GM19025 (cell line): ENCODE results near the gene MDP1.
"Not testable (repeated sequence)": the region's sequence is repeated elsewhere in the genome, so short reads cannot be mapped to it uniquely, and the experiment has no call there.

Source experiments
- ATAC-seq: cut with Tn5 transposase; IDR thresholded peaks from one replicate; pipeline ENCODE4 v1.9.1; 2021; ENCODE audit warnings: mild to moderate bottlenecking, low read depth, moderate library complexity; ENCODE audit not compliant: unreplicated experiment

MDP1 gene

DNA sequence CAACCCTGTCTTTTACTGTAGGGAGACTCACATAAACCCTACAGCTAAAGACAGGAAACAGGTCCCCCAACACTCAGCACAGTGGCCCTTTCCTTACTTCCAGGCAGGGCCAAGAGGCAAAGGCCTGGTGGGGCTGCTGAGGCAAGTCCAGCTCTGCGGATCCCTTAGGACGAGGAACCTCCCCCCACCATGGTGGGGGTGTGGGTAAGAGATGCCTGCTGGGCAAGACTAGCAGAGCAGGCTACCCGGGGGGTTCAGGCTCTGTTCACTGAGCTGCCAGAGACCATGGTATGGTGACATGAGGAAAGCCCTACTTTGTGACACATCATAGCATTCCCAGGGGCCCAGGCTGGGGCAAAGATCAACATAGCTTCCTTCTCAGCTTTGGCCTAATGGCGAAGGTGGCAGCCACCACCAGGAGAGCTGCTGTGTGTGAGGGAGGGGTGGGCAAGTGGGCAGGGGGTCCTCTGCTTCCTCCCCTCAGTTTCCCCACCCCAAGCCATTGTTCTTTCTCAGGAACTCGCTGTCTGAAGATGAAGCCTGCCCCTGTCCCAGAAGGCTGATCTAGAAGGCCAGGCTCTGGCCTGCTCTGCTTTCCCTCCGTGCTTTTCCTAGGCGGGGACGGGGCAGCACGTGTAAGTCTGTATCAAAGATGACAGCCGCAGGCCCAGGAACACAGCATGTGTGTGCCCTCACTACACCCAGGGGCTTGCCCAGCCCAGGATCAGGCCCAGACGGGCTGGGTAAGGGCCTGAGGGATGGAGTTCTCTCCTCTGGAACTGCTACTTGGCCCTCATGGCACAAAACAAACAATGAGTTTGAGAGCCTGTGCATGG, 36.6 kb upstream of the MDP1 start:
- ATAC-seq = no peak

DNA sequence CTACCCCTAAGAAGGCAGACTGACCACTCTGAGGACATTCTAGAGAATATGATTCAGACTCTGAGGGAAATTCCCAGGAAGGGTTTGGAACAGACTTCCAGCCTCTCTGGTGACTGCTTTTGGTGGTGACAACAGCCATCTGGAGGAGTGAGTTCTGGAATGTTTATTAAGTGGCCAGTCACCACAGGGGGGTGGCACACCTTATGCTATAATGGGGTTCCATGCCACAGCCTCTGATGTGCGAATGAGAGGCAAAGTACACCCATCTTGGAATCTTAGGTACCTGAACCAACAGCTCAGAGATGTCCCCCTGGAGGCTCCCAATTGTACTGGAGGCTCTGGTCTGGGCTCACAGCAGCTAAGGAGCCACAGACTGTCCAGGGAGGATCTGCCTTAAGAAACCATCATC, 36.0 kb upstream of the MDP1 start:
- ATAC-seq = no peak

DNA sequence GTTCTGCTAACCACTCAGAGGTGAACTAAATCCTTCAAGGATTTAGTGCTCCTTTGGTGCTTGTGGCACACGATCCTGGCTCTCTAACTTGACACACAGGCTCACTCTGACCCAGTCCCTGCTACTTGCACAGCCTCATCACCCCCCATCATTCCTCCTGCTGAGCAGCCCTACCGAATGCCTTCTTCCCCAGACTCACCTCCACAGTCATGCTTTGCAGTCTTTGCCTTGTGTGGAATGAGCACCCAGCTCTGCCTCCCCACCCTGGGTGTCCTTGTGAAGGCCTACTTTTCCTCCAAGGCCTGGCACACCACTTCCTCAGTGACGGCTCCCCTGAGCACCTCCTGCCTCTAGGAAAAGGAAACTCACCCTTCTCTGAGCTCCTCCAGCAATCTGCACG, 34.5 kb upstream of the MDP1 start:
- ATAC-seq = no peak

DNA sequence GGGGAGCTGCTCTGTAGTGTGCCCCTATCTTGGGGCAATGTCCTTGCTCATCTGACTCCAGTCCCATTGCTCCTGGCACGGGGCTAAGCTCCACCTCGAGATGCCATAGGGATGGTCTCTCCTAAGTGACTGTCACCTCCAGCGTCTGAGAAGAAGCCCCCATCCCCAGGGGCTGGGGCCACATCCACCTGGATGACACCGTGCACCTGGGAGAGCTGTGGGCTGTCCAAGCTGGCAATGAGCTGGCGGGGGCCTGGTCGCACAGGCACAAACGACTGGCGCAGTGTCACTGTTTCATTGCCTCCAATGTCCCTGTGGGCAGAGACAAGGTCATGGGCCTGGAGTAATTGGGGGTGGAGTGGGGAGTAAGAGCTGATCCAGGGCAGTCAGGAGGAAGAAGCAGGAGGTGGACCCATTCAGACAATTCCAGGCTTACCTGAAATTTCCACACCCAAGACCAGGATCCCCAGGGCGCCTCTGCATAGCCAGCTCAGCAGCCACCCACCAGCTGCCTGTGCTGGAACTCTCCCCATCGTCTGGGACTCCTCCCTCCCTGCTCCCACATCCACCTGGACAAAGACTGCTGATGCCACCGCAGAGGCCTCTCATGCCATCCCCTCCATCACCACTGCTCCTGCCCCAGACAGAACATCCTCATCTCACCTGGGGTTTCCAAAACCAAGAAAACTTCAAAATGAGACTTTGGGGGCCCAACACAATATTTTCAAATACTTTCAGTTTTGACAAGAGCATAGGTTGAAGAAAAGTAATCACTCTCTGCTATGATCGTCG, 33.6 kb upstream of the MDP1 start:
- no peak for ATAC-seq

DNA sequence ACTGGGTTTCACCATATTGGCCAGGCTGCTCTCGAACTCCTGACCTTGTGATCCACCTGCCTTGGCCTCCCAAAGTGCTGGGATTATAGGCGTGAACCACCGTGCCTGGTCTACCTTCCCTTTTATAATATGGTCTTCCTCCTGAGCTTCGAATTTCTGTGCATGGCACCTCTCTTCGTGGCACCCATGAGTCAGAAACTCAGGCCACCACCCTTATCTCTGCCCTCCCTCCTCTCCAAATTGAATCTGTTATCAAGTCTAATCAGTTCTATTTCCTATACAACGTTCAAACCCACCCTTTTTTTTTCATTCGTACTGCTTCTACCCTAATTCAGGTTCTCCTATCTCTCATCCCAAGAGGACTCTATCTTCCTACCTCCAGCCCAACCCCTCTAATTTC, 31.6 kb upstream of the MDP1 start:
- no peak for ATAC-seq

DNA sequence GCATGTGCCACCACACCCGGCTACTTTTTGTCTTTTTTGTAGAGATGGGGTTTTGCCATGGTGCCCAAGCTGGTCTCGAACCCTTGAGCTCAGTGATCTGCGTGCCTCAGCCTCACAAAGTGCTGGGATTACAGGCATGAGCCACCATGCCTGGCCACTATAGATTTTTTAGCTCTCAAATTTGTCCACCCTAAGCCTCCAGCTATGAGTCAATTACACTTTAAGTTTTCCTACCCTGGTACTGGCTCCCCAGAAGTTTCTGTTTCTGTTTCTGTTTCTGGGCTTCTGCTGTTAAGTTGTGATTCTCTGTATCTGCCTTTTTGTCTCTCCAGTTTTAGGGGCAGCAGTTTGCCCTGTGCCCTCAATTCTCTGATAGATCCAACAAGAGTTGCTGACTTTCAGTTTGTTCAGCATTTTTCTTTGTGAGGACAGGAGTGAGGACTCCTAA, 30.9 kb upstream of the MDP1 start:
- ATAC-seq = no peak

DNA sequence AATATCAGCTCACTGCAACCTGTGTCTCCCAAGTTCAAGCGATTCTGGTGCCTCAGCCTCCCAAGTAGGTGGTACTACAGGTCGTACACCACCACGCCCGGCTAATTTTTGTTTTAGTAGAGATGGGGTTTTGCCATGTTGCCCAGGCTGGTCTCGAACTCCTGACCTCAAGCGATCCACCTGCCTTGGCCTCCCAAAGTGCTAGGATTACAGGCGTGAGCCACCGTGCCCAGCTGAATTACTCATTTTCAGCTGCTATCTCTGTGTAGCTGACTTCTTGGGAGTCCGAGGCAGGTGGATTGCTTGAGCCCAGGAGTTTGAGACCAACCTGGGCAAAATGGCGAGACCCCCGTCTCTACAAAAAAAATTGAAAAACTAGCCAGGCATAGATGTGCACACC, 29.5 kb upstream of the MDP1 start:
- ATAC-seq = not testable (repeated sequence)

DNA sequence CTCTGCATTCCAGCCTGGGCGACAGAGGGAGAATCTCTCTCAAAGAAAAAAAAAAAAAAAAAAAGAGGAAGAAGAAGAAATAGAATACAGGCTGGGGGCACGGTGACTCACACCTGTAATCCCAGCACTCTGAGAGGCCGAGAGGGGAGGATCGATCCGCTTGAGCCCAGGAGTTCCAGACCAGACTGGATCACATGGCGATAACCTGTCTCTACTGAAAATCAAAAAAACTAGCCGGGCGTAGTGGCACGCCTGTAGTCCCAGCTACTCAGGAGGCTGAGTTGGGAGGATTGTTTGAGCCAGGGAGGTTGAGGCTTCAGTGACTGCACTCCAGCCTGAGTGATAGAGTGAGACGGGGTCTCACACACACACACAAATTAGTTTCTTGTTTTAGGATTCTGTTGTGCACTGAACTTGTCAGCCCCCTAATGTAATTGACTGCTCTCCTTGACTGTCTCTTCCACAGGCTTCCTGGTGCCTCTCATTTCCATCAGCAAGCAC, 27.5 kb upstream of the MDP1 start:
- ATAC-seq = no peak

DNA sequence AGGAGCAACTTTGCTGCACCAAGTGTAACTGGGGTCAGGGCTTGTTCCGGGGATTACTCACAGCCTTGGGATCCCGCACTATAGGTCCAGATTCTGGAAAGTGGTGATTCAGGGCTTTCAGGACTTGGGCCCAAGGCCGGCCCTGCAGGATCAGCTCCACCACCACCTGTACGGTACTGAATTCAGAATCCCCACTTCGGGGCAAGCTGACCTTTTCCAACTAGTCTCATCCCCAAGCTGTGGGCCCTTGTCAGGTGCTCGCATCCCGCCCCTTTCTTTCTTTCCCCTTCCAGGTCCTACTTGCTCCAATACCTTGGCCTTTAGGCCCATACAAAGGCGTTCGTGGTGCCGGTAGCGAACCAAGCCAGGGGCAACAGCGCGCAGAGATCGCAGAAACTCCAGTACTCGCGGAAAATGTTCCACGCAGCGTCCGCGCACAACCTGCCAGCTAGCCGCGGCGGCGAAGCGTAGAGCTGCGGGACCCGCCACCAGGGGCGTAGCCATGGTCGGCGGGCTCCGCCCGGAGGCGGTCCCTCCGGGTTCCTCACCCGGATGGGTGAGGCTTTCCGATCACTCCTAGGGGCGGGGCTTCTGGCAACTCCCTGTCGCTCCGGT, 26.1 kb upstream of the MDP1 start:
- peak; percentile 76 for ATAC-seq

DNA sequence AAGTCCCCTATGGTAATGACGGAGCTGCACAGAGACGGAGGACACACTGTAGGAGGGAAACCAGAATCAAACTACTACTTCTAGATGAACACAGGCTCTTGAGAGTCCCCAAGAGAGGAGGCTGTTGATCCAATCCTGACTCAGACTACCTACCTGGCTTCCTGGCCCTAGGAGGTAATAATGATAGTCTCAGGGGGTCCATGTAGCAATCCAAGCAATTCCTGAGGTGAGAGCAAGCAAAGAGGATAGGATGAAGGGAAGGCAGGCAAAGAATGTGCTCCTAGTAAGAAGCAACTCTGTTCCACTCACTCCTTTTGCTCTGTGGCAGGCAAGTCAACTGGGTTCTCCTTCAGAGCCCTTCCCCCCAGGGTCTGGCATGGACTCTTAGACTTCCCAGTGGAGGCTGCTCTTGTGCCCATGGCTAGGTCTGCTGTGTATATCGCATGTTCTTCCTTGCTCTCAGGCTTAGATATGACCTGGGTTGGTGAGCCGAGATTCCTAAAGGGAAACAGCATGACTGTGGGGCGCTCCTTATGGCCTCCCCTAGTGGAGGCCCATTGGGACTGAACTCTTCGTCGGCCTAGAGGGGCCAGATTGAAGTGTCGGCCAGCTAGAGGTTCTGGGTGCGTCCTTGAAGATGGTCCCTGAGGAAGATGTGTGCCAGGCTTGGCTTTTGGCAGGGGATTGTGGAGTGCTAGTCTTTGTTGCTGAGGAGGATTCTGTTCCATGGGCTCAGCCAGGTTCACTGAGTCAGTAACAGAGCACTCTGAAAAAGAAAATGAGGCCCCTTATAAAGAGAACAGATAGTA, 24.4 kb upstream of the MDP1 start:
- no peak for ATAC-seq

DNA sequence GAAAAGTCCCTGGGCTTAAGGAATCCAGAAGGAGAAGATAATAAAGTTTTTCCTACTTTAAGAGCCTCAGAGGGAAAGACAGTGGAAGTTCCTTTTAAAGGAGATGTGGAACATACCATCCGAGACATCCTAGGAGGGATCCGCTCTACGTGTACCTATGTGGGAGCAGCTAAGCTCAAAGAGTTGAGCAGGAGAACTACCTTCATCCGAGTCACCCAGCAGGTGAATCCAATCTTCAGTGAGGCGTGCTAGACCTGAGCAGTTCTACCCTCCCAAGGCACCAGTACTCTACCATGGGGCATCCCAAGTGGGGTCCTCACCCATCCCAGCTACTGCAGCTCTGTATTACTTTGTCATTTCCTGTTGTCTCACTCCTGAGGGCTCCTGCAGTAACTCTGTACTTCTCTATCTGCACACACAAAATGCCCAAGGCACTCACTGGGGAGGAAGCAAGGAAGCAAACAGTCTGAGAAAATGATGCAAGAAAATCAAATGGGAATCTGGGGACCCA, 22.7 kb upstream of the MDP1 start:
- ATAC-seq = no peak

DNA sequence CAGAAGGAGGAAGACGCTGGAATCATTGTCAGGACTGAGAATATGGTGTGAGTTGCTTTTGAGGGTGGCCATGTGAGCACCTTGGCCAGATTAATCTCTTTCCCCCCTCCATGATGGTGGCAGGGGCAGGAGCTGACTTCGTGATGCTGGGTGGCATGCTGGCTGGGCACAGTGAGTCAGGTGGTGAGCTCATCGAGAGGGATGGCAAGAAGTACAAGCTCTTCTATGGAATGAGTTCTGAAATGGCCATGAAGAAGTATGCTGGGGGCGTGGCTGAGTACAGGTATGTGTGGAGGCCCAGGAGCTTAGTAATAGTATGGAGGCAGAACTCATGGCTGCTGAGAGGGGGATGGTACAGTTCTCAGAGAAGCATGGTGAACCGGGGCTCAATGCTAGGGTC, 22.3 kb upstream of the MDP1 start:
- no peak for ATAC-seq

DNA sequence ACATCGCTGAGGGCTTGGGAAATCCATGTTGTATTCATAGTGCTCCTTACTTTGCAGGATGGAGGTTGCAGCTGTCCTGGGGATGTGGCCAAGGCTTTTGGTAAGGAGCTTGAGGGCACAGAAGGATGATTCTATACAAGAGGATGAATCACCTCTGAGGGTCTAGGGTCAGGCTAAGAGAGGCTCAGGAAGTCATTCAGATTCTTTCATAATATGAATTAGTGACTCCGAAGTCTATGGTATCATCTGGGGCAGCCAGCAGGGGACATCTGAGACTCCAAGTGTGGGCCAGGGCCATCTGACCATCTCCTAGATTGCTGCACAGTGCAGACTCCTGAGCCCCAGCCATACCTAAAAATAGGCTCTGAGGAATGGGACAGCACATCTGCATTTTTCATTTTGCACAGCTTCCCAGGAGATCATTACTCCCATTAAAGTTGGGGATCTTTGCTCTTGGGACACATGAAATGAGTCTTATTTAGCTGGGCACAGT, 21.6 kb upstream of the MDP1 start:
- no peak for ATAC-seq

DNA sequence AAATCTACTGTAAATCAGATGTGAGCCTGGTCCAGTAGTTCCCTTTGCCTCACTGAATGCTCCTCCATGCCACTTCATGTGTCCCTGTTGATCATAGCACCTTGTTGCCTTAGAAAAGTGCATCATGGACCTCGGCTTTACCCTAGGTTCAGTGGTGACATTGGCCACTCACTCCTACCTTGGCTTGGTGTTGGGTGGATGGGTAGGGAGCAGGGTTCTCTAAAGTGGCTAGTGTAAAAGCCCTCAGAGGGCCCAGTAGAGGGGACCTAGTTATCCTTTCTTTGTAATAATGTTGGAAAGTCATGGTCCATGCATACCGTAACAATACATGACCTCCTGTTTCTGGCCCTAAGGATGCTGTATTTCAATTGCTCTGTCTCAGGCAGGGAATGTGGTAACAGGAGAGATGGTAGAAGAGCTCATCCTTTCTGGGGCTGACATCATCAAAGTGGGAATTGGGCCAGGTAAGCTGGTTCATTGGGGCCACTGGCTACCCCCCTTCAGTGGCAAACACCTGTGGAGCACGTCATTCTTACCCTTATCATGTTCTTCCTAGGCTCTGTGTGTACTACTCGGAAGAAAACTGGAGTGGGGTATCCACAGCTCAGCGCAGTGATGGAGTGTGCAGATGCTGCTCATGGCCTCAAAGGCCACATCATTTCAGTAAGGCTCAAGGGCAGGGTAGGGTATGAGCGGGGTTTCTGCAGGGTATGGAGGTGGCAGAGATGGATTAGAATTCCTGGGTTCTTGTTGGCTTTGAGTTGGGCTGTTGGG, 21.0 kb upstream of the MDP1 start:
- ATAC-seq = no peak

DNA sequence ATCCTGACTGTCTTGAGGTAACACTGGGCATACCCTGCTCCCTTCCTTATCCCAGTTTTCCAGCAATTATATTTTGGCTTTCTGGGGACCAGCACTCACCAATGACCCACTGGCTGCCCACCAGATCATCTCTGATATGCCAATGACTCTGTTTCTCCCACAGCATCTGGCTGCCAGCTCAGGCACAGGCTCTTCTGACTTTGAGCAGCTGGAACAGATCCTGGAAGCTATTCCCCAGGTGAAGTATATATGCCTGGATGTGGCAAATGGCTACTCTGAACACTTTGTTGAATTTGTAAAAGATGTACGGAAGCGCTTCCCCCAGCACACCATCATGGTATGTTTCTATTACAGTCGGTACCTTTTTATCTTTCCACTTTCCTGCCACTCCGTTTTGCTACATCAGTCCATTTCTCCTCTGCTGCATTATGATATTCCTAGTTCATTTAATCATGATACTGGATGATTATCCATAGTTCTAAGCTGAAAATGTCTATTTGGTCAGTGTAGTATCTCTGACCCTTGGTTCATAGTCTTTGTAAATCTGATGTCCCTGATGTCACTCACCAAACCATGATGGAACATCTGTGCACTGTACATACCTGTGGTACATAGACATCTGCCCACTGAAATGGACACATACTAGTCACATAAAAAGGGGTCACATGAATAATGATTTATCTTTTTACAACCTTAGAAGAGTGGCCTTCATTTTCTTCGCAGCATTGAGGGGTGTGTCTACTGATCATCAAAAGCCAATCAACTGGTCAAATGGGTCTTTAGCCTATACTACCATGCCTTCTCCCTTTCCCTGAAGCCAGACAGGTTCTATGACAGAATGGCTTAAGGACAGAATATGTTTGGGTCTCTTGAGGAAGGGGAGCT, 20.2 kb upstream of the MDP1 start:
- no peak for ATAC-seq

DNA sequence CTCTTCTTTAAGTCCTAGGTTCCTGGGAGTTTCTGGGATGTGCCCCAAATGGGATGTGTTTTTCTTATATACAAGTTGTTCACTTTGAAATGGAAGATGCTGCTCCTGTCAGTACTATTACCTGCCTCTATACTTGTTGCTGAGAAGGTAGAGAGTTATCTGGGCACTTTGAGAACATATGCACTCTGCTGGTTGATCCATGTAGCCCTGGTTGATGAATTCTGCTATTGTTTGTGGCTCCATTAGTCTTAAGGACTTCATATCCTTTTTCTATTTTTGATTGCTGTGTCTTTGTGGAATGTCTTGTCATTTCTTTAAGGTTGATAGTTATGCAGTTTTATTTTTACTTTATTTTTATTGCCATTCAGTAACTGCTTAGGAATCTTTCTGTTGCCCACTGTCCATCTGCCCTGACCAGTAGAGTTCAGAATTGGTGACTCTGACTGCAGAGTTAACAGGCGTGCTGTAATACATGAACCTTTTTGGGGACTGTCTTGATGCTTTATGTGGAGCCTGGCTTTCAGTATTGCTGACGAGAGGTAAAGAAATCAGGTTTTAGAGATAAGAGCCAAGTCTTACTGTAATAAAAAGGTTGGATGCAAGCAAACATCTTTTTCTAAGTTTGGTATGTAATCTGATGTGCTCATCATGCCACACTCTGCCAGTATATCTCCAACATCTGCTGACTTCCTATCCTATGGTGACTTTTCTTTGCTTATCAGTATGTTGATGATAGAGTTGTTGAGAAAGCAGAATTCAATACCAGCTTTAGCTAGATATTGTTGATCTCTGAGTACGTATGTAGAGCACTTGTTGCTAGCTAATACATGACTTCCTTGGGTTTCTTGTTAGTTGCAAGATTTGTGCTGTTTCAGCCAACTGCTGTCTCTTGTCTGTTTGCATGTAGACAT, 18.5 kb upstream of the MDP1 start:
- ATAC-seq = no peak

DNA sequence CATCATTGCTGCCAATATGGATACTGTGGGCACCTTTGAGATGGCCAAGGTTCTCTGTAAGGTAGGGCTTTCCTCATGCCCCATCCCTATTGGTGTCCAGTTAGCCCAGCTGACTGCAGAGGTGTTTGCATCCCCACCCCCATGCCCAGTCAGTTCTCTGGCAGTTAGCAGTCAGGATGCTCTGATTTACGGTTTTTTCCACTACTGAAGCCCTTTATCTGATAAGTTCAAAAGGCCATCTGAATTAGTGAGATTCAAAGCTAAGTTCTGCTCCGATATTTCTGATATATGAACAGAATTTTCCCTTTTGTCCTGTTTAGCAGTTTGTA, 17.6 kb upstream of the MDP1 start:
- ATAC-seq = no peak
